Progenitor cell of endocrine pancreas (in vitro differentiated cells): Measurements from ENCODE around the gene PAX8. TPM values are rescaled to one million over a fixed set of nuclear protein-coding genes. Genes with fewer than 3 reads are reported as not detected.
"Not testable (repeated sequence)": the region's sequence is repeated elsewhere in the genome, so short reads cannot be mapped to it uniquely, and the experiment has no call there.

Experiments
- DNase-seq: peaks from one replicate; pipeline ENCODE4 v3.0.0; 2021; ENCODE audit warnings: low spot score; ENCODE audit not compliant: unreplicated experiment
- H3K27ac Mint-ChIP-seq: 2 replicates; pipeline ENCODE4 v1.8.0; 2021; ENCODE audit warnings: mild to moderate bottlenecking, moderate library complexity, mixed read lengths
- H3K27me3 Mint-ChIP-seq: 2 replicates; pipeline ENCODE4 v1.8.0; 2021; ENCODE audit warnings: mixed read lengths
- H3K36me3 Mint-ChIP-seq: 2 replicates; pipeline ENCODE4 v1.8.0; 2022; ENCODE audit warnings: mixed read lengths; ENCODE audit not compliant: insufficient read depth
- H3K4me1 Mint-ChIP-seq: 2 replicates; pipeline ENCODE4 v1.8.0; 2021; ENCODE audit warnings: low read depth, mixed read lengths
- H3K4me3 Mint-ChIP-seq: 2 replicates; pipeline ENCODE4 v1.8.0; 2021; ENCODE audit warnings: low read depth, mild to moderate bottlenecking, moderate library complexity, mixed read lengths
- H3K9me3 Mint-ChIP-seq: 2 replicates; pipeline ENCODE4 v1.8.0; 2021; ENCODE audit warnings: low read depth, mixed read lengths
- CTCF ChIP-seq: fragments of 200-600 bp; sonication (generic); IDR thresholded peaks from one replicate; pipeline ENCODE4 v1.5.0; 2021; ENCODE audit warnings: antibody characterized with exemption, mild to moderate bottlenecking; ENCODE audit not compliant: unreplicated experiment
- total RNA-seq: library from RNA; stranded (reverse); gene quantifications from 2 replicates; pipeline ENCODE4 v1.2.1, GENCODE V29; 2021

Gene PAX8
- total RNA-seq, 1 donor from 2014 or later = 3.9 TPM

- no peak for TF ChIP-seq CTCF
- DNase-seq = no peak
- H3K4me1 Mint-ChIP-seq = no peaks in the 10 kb centered on the region
- H3K27me3 Mint-ChIP-seq = peaks cover 20% of the 10 kb centered on the region
- H3K27ac Mint-ChIP-seq = no peak overlapping the region
- H3K36me3 Mint-ChIP-seq = no peaks in the 10 kb centered on the region
- no peak overlapping the region for H3K4me3 Mint-ChIP-seq
- H3K9me3 Mint-ChIP-seq = no peaks in the 10 kb centered on the region
Observed at GRCh38 chr2:113305146-113305545, 26.4 kb upstream of the PAX8 start.

GRCh38 chr2:113304702-113305101 is 26.0 kb upstream of the PAX8 start:
- Mint-ChIP-seq H3K4me3 (no peak overlapping the region), H3K9me3 (no peaks in the 10 kb centered on the region), H3K36me3 (no peaks in the 10 kb centered on the region), H3K27ac (no peak overlapping the region), H3K27me3 (peaks cover 20% of the 10 kb centered on the region), H3K4me1 (no peaks in the 10 kb centered on the region)
- no peak for TF ChIP-seq CTCF
- no peak for DNase-seq

GRCh38 chr2:113302216-113302980 is 23.7 kb upstream of the PAX8 start:
- not testable (repeated sequence) for H3K4me3 Mint-ChIP-seq, H3K36me3 Mint-ChIP-seq, H3K4me1 Mint-ChIP-seq, H3K27ac Mint-ChIP-seq, H3K9me3 Mint-ChIP-seq, DNase-seq, H3K27me3 Mint-ChIP-seq

- Mint-ChIP-seq H3K4me3 (no peak overlapping the region), H3K27me3 (peaks cover 10% of the 10 kb centered on the region), H3K27ac (no peak overlapping the region), H3K4me1 (no peaks in the 10 kb centered on the region), H3K9me3 (no peaks in the 10 kb centered on the region), H3K36me3 (no peaks in the 10 kb centered on the region)
- DNase-seq = no peak
- no peak for TF ChIP-seq CTCF
Observed at GRCh38 chr2:113300281-113300680, 21.6 kb upstream of the PAX8 start.

- H3K27ac Mint-ChIP-seq = no peak overlapping the region
- DNase-seq = no peak
- H3K4me3 Mint-ChIP-seq = no peak overlapping the region
- H3K36me3 Mint-ChIP-seq = no peaks in the 10 kb centered on the region
- no peak for TF ChIP-seq CTCF
- no peaks in the 10 kb centered on the region for H3K4me1 Mint-ChIP-seq
- peaks cover 30% of the 10 kb centered on the region for H3K27me3 Mint-ChIP-seq
- H3K9me3 Mint-ChIP-seq = no peaks in the 10 kb centered on the region
Observed at GRCh38 chr2:113298176-113298575, 19.5 kb upstream of the PAX8 start.

- H3K27me3 Mint-ChIP-seq = peaks cover 36% of the 10 kb centered on the region
- not testable (repeated sequence) for H3K27ac Mint-ChIP-seq, DNase-seq
Observed at GRCh38 chr2:113297590-113297989, 18.9 kb upstream of the PAX8 start.

More at GRCh38 chr2:113297590-113297989, 18.9 kb upstream of the PAX8 start:
- not testable (repeated sequence) for H3K4me3 Mint-ChIP-seq, H3K36me3 Mint-ChIP-seq, H3K9me3 Mint-ChIP-seq, H3K4me1 Mint-ChIP-seq
